RWPE2 (cell line): ENCODE results near the gene TFB1M.
"Not testable (repeated sequence)": the region's sequence is repeated elsewhere in the genome, so short reads cannot be mapped to it uniquely, and the experiment has no call there.

ENCODE experiments used
- ATAC-seq: fragments of 200-7000 bp; cut with Tn5 transposase; 3 replicates; pipeline ENCODE4 v1.9.1; 2021; ENCODE audit warnings: low read depth
- DNase-seq: peaks from one replicate; pipeline ENCODE4 v3.0.0-alpha.2; 2020; ENCODE audit warnings: low spot score
- H3K27ac ChIP-seq: fragments of 450-650 bp; 2 replicates; pipeline ENCODE4 v1.5.1; 2017; ENCODE audit warnings: mild to moderate bottlenecking; ENCODE audit not compliant: poor library complexity, severe bottlenecking
- H3K27me3 ChIP-seq: fragments of 250-450 bp; sonication (Bioruptor Pico); 2 replicates; pipeline ENCODE4 v1.5.1; 2021; ENCODE audit warnings: mild to moderate bottlenecking, moderate library complexity; ENCODE audit not compliant: insufficient read depth, poor library complexity, severe bottlenecking
- H3K36me3 ChIP-seq: fragments of 250-450 bp; sonication (Bioruptor Pico); 2 replicates; pipeline ENCODE4 v1.5.1; 2020; ENCODE audit warnings: low read depth, mild to moderate bottlenecking, moderate library complexity
- H3K4me1 ChIP-seq: fragments of 250-450 bp; sonication (Bioruptor Pico); 2 replicates; pipeline ENCODE4 v1.5.1; 2021; ENCODE audit warnings: mild to moderate bottlenecking, moderate library complexity; ENCODE audit not compliant: insufficient read depth, poor library complexity, severe bottlenecking
- H3K4me3 ChIP-seq: fragments of 250-450 bp; sonication (Bioruptor Pico); 2 replicates; pipeline ENCODE4 v1.5.1; 2021; ENCODE audit warnings: mild to moderate bottlenecking, moderate library complexity; ENCODE audit not compliant: severe bottlenecking
- H3K9me3 ChIP-seq: fragments of 250-450 bp; sonication (Bioruptor Pico); 2 replicates; pipeline ENCODE4 v1.5.1; 2021; ENCODE audit warnings: mild to moderate bottlenecking, moderate library complexity; ENCODE audit not compliant: severe bottlenecking
- TF ChIP-seq, protein P1 (sequence below): fragments of 450-650 bp; IDR thresholded peaks from one replicate; pipeline ENCODE4 v1.5.1; 2017; ENCODE audit warnings: mild to moderate bottlenecking, moderate library complexity; ENCODE audit not compliant: poor library complexity, severe bottlenecking

TFB1M gene

DNA sequence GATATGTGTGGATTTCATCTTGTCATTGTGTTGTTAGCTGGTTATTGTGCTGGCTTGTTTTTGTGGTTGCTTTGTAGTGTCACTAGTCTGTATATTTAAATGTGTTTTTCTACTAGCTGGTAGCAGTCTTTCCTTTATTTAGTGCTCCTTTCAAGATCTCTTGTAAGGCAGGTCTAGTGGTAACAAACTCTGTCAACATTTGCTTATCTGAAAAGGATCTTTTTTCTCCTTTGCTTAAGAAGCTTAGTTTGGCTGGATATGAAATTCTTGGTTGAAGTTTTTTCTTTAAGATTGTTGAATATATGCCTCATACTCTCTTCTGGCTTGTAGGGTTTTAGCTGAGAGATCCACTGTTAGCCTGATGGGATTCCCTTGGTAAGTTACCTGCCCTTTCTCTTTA is 32.7 kb upstream of the TFB1M start:
- no peaks in the 10 kb centered on the region for H3K9me3 ChIP-seq
- no peak for ATAC-seq
- H3K27ac ChIP-seq, result no peak overlapping the region
- no peak for DNase-seq
- H3K4me3 ChIP-seq, result no peak overlapping the region
- TF ChIP-seq, protein P1, sequence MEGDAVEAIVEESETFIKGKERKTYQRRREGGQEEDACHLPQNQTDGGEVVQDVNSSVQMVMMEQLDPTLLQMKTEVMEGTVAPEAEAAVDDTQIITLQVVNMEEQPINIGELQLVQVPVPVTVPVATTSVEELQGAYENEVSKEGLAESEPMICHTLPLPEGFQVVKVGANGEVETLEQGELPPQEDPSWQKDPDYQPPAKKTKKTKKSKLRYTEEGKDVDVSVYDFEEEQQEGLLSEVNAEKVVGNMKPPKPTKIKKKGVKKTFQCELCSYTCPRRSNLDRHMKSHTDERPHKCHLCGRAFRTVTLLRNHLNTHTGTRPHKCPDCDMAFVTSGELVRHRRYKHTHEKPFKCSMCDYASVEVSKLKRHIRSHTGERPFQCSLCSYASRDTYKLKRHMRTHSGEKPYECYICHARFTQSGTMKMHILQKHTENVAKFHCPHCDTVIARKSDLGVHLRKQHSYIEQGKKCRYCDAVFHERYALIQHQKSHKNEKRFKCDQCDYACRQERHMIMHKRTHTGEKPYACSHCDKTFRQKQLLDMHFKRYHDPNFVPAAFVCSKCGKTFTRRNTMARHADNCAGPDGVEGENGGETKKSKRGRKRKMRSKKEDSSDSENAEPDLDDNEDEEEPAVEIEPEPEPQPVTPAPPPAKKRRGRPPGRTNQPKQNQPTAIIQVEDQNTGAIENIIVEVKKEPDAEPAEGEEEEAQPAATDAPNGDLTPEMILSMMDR, result no peak
- H3K27me3 ChIP-seq, result no peaks in the 10 kb centered on the region
- no peaks in the 10 kb centered on the region for H3K4me1 ChIP-seq
- no peaks in the 10 kb centered on the region for H3K36me3 ChIP-seq

DNA sequence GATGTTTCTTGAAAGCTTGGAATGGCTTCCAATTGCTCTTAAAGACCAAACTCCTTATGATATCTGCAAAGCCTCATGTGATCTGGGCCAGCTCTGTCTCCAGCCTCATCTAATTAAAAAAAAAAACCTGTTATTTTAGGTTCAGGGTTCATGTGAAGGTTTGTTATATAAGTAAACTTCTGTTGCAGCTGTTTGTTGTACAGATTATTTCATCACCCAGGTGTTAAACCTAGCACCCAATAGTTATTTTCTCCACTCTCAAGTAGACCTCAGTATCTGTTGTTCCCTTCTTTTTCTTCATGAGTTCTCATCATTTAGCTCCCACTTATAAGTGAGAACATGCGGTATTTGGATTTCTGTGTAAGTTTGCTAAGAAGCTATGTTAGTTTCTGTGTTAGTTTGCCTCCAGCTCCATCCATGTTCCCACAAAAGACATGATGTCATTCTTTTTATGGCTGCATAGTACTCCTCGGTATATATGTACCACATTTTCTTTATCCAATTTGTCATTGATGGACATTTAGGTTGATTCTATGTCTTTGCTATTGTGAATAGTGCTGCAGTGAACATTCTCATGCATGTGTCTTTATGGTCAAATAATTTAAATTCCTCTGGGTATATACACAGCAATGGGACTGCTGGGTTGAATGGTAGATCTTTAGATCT is 30.2 kb upstream of the TFB1M start:
- H3K4me1 ChIP-seq, result no peaks in the 10 kb centered on the region
- DNase-seq, result no peak
- no peak overlapping the region for H3K4me3 ChIP-seq
- TF ChIP-seq, protein P1, result no peak
- H3K36me3 ChIP-seq, result no peaks in the 10 kb centered on the region
- H3K9me3 ChIP-seq, result no peaks in the 10 kb centered on the region
- H3K27me3 ChIP-seq, result no peaks in the 10 kb centered on the region
- H3K27ac ChIP-seq, result no peak overlapping the region
- ATAC-seq, result no peak

DNA sequence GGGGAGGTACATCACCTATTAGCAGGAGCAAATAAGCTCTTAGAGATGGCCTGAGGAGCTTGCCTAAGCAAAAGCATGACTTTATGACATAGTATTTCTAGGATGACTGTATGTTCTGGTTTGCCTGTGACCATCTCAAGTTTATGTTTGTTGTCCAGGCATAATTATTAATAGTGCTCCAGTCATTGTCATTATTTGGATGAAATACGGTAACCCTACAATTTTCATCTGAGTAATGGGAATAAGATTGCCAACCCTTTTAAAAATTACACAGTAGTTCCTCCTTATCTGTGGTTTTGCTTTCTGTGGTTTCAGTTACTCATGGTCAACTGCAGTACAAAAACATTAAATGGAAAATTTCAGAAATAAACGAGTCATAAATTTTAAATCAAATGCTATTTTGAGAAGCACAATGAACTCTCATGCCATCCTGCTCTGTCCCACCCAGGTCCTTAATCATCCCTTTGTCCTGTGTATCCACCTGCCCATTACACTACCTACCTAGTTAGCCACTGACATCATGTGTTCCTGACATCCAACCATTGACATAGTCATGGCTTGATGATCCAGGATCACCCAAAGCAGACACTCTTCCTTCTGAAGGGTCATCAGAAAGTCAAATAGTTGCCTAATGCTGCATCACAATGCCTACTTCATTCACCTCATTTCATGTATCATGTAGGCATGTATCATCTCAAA is 27.0 kb upstream of the TFB1M start:
- Histone ChIP-seq H3K4me1 (no peaks in the 10 kb centered on the region), H3K36me3 (no peaks in the 10 kb centered on the region), H3K27me3 (no peaks in the 10 kb centered on the region), H3K27ac (no peak overlapping the region), H3K4me3 (no peak overlapping the region), H3K9me3 (no peaks in the 10 kb centered on the region)
- DNase-seq, result no peak
- ATAC-seq, result no peak
- TF ChIP-seq, protein P1, result no peak

DNA sequence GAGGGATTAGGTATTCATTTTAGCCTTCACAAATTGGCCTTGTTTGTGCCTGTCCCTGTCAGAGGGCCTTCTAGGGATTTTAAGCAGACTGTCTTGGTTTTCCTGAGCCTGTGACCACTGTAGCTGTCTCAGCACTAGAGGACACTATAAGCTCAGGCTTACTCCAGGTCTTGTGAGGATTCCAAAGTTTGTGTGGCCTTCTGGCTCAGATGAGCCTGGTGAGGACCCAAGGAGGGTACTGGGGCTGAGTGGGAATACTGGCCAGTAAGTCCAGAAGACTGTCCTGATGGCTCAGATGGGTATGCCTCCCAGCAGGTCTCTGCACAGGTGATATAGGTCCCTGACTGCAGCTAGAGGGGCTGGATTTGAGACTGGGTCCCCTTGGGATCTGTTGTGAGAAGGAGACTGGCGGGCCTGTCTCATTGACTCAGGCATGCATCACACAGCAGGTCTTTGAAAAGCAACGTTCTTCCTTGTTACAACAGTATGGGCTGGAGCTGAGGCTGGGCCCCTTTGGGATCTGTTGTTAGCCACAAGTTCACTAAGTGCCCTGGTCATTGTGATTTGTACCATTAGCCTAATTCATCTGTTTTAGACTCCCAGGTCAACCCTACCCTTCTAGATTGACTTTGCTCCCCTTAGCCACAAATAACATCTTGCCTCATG is 26.3 kb upstream of the TFB1M start:
- DNase-seq (no peak), ATAC-seq (no peak)
- H3K27me3 ChIP-seq, result no peaks in the 10 kb centered on the region
- H3K4me3 ChIP-seq, result no peak overlapping the region
- no peaks in the 10 kb centered on the region for H3K36me3 ChIP-seq
- no peak overlapping the region for H3K27ac ChIP-seq
- TF ChIP-seq, protein P1, result no peak
- no peaks in the 10 kb centered on the region for H3K9me3 ChIP-seq
- H3K4me1 ChIP-seq, result no peaks in the 10 kb centered on the region

DNA sequence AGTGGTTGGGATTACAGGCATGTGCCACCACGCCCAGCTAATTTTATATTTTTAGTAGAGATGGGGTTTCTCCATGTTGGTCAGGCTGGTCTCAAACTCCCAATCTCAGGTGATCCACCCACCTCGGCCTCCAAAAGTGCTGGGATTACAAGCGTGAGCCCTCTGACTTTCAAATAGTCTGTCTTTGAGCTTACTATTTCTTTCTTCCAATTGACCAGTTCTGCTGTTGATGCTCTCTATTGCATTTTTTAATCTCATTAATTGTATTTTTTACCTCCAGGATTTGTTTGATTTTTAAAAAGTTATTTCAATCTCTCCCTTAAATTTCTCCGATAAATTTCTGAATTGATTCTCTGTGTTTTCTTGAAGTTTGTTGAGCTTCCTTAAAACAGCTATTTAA is 25.6 kb upstream of the TFB1M start:
- H3K27ac ChIP-seq, H3K4me3 ChIP-seq, H3K36me3 ChIP-seq, H3K9me3 ChIP-seq, ATAC-seq, H3K4me1 ChIP-seq, DNase-seq, H3K27me3 ChIP-seq: not testable (repeated sequence)

DNA sequence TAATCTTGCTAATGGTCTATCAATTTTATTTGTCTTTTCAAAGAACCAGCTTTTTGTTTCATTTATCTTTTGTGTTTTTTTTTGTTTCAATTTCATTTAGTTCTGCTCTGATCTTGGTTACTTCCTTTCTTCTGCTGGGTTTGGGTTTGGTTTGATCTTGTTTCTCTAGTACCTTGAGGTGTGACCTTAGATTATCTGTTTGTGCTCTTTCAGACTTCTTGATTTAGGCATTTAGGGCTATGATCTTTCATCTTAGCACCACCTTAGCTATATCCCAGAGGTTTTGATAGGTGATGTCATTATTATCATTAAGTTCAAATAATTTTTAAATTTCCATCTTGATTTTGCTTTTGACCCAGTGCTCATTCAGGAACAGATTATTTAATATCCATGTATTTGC is 24.0 kb upstream of the TFB1M start:
- H3K27me3 ChIP-seq, DNase-seq, H3K27ac ChIP-seq, H3K4me3 ChIP-seq, H3K4me1 ChIP-seq, H3K36me3 ChIP-seq, ATAC-seq, H3K9me3 ChIP-seq: not testable (repeated sequence)
